Endothelial cell (in vitro differentiated cells): ENCODE measurements around the gene SCARB2. TPM values are rescaled to one million over a fixed set of nuclear protein-coding genes. Genes with fewer than 3 reads are reported as not detected.

Experiments
- DNase-seq: peaks from one replicate; pipeline ENCODE4 v3.0.0; 2021; ENCODE audit warnings: low spot score
- H3K27ac Mint-ChIP-seq: one replicate; pipeline ENCODE4 v1.8.0; 2021; ENCODE audit warnings: mixed read lengths, inconsistent platforms; ENCODE audit not compliant: unreplicated experiment
- H3K27me3 Mint-ChIP-seq: one replicate; pipeline ENCODE4 v1.8.0; 2021; ENCODE audit warnings: mild to moderate bottlenecking, moderate library complexity, mixed read lengths, inconsistent platforms; ENCODE audit not compliant: unreplicated experiment
- H3K36me3 Mint-ChIP-seq: one replicate; pipeline ENCODE4 v1.8.0; 2021; ENCODE audit warnings: mild to moderate bottlenecking, low read depth, mixed read lengths, inconsistent platforms; ENCODE audit not compliant: unreplicated experiment
- H3K4me1 Mint-ChIP-seq: one replicate; pipeline ENCODE4 v1.8.0; 2021; ENCODE audit warnings: mild to moderate bottlenecking, mixed read lengths, inconsistent platforms; ENCODE audit not compliant: unreplicated experiment
- H3K4me3 Mint-ChIP-seq: one replicate; pipeline ENCODE4 v1.8.0; 2021; ENCODE audit warnings: mild to moderate bottlenecking, mixed read lengths, inconsistent platforms; ENCODE audit not compliant: unreplicated experiment
- H3K9me3 Mint-ChIP-seq: one replicate; pipeline ENCODE4 v1.8.0; 2021; ENCODE audit warnings: mixed read lengths, inconsistent platforms; ENCODE audit not compliant: unreplicated experiment
- CTCF ChIP-seq: fragments of 200-600 bp; sonication (generic); IDR thresholded peaks from one replicate; pipeline ENCODE4 v1.5.0; 2021; ENCODE audit warnings: antibody characterized with exemption; ENCODE audit not compliant: unreplicated experiment
- total RNA-seq: library from RNA; stranded (reverse); fragmentation: NEBNext Ultra II Directional; extraction: Animal tissue kit (Norgen Biotek cat#: 25700); gene quantifications from one replicate; pipeline ENCODE4 v1.2.1, GENCODE V29; 2021; ENCODE audit not compliant: unreplicated experiment

Gene SCARB2
- total RNA-seq, 1 donor from 2014 or later: 181 TPM

DNA sequence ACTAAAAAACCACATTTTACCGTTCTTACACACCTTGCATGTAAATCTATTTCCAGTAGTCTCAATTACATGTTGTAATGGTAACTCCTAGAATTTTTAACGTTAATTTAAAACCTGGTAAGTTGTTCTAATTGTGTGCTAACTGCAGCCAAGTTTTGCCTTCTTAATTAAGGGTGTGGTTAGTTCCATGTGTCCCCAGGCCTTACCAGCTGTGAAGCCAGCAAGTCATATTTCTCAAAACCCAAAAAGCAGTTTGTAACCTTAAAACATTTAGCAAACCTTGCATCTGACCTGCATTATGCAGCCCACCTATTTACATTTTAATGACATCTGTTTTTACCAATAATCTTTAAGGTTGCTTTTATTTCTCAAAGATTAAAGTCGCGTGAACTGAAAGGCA is 19.5 kb upstream of the SCARB2 start:
- H3K4me3 Mint-ChIP-seq: peak overlapping the region; percentile 87
- H3K27me3 Mint-ChIP-seq: no peaks in the 10 kb centered on the region
- DNase-seq: no peak
- no peak overlapping the region for H3K27ac Mint-ChIP-seq
- no peaks in the 10 kb centered on the region for H3K9me3 Mint-ChIP-seq
- peaks cover 9% of the 10 kb centered on the region for H3K4me1 Mint-ChIP-seq
- TF ChIP-seq CTCF: no peak
- peaks cover 14% of the 10 kb centered on the region for H3K36me3 Mint-ChIP-seq

- H3K9me3 Mint-ChIP-seq: no peaks in the 10 kb centered on the region
- H3K36me3 Mint-ChIP-seq: peaks cover 14% of the 10 kb centered on the region
- H3K4me1 Mint-ChIP-seq: peaks cover 9% of the 10 kb centered on the region
- no peaks in the 10 kb centered on the region for H3K27me3 Mint-ChIP-seq
- TF ChIP-seq CTCF: no peak
- no peak for DNase-seq
- no peak overlapping the region for H3K27ac Mint-ChIP-seq
- H3K4me3 Mint-ChIP-seq: peak overlapping the region; percentile 62
Measured at GRCh38 chr4:76232681-76233080, 19.1 kb upstream of the SCARB2 start.

DNA sequence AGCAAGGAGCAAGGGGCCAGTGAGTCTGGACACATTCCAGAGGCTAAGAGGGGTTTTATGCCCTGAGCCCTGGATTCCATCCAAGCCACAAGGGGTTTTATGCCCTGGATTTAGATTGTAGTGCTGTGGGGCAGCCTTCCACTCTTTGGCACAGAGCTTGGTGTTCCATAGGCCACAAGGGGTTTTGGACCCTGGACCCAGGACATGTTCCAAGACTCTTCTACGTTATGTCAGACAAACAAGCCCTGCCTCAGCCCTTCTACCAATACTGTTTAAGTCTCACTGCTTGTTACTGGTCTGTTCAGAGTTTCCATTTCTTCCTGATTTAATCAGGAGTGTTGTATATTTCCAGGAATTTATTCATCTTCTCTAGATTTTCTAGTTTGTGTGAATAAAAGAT is 12.8 kb upstream of the SCARB2 start:
- TF ChIP-seq CTCF: no peak
- Mint-ChIP-seq H3K4me3 (no peak overlapping the region), H3K36me3 (peaks cover 12% of the 10 kb centered on the region), H3K4me1 (no peaks in the 10 kb centered on the region), H3K27me3 (peaks cover 1% of the 10 kb centered on the region), H3K27ac (no peak overlapping the region), H3K9me3 (no peaks in the 10 kb centered on the region)
- DNase-seq: no peak

DNA sequence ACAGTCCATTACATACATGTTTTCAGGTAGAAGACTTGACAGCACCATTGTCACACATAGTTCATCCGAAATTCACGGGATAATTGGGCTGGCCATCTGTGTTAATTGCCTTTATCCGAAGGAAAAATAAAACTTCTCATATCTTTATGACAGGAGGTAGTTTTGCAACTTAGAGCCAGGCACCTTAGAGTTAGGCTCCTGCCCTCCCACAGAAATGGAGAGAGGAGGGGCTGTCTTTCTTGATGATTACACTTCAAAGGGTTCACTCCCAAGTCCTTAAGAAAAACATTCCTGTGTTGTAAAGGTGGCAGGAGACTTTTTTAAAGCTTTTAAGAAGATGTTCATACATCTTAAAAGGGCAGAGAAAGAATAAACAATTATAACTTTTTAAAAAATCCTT is 10.5 kb upstream of the SCARB2 start:
- TF ChIP-seq CTCF: no peak
- peaks cover 5% of the 10 kb centered on the region for H3K36me3 Mint-ChIP-seq
- H3K9me3 Mint-ChIP-seq: no peaks in the 10 kb centered on the region
- peaks cover 1% of the 10 kb centered on the region for H3K27me3 Mint-ChIP-seq
- H3K27ac Mint-ChIP-seq: no peak overlapping the region
- no peak overlapping the region for H3K4me3 Mint-ChIP-seq
- DNase-seq: no peak
- peaks cover 3% of the 10 kb centered on the region for H3K4me1 Mint-ChIP-seq

DNA sequence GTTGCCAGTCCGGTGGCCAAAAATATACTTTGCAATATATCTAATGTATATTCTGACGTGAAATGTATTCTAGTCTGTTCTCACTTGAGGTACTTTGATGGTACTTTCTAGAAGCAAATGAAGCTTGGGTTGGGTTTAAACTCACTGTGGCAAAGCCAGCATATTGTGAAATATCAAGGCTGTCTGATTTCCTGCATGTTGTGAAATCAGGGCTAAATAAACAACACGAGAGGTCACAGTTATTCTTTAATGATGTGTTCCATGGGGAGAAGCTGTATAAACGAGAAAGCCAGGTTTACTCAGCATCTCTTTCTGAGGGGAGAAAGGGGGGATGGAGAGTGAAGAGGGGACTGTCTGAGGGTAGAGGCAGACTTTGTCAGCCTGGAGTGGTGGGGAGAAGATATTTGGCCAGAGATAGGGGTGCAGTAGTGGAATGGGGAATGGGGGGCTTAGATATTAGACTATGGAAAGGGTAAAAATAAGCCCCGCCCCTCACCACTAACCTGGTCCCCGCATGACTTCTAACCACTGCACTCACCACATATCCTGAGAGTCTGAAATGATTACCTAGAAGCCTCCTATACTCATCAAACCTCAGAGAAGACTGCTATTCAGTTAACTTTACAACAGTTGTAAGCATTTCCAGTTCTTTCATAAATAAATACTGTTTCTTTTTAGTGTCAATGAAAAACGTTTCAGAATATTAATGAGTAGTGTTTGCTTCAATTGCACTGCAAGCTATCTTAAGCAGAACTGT is 5.9 kb upstream of the SCARB2 start:
- peaks cover 11% of the 10 kb centered on the region for H3K4me1 Mint-ChIP-seq
- peaks cover 10% of the 10 kb centered on the region for H3K27me3 Mint-ChIP-seq

More for the DNA sequence above, 5.9 kb upstream of the SCARB2 start:
- Mint-ChIP-seq H3K9me3 (no peaks in the 10 kb centered on the region), H3K4me3 (no peak overlapping the region), H3K36me3 (peaks cover 4% of the 10 kb centered on the region), H3K27ac (no peak overlapping the region)
- TF ChIP-seq CTCF: no peak
- DNase-seq: no peak
